ENCODE measurements around the gene CDC26.

- no peak for TF ChIP-seq CTCF (IDR thresholded peaks at IDR 0.05)
- no peak for TF ChIP-seq POLR2AphosphoS5 (IDR thresholded peaks at IDR 0.05)
Measured at GRCh38 chr9:113257863-113258262, 17.5 kb downstream of the CDC26 start.

Measured in prostate gland (tissue), 2 donors.